Ecto neural progenitor cell (in vitro differentiated cells): ENCODE data around the gene LMAN1L.

ENCODE experiments used
- DNase-seq: peaks from one replicate; pipeline ENCODE4 v3.0.0-alpha.2; 2018; ENCODE audit warnings: low spot score

The LMAN1L gene

DNA sequence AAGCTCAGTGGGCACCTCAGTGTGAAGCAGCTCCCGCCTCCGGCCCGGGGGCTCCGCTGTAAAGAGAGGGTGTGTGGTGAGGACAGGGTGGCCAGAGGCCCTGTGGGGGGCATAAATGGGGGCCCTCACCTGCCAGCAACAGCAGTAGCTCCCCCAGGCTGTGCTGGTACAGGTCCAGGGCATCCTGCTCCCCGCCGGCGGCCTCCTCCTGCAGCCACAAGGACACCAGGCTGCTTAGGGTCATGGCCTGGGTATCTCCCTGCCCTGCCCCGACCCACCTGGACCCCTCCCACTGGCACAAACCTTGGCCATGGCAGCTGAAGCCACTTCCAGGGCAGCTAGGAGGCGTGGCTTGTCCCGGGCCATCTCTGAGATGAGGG is 25.5 kb downstream of the LMAN1L start:
- DNase-seq: no peak

DNA sequence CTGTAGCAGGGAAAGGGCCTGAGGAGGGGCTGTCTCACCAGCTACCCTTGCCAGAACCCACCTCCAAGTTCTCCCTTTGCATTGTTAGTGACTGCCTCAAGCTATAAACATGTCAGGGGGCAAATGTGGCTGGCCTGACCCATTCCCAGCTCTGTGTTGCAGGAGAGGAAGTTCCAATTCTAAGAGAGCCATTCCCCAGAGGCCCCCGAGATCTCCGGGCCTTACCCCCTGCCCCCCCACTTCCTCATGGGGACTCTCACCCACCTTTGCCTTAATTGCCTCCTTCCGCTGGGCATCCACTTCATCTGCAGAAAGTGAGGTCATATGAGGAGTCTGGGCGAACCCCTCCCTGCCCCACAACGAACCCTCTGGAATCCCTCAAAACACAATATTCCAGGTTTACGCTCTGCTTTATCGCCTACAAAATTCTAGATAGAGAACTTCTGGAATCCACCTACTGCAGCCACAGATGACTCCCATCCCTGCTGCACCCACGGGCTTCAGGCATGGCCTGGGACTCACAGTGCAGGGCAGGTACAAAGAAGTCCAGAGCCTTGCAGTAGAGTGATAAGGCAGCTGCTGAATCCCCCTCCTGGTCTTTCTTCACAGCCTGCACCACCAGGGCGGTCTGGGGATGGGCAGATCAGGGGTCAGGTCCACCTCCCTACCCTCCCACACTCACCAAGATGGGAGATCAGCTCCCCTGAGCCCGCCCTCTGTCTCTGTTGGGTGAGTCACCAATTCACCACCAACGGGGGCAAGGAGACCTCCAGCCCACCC is 26.3 kb downstream of the LMAN1L start:
- no peak for DNase-seq

DNA sequence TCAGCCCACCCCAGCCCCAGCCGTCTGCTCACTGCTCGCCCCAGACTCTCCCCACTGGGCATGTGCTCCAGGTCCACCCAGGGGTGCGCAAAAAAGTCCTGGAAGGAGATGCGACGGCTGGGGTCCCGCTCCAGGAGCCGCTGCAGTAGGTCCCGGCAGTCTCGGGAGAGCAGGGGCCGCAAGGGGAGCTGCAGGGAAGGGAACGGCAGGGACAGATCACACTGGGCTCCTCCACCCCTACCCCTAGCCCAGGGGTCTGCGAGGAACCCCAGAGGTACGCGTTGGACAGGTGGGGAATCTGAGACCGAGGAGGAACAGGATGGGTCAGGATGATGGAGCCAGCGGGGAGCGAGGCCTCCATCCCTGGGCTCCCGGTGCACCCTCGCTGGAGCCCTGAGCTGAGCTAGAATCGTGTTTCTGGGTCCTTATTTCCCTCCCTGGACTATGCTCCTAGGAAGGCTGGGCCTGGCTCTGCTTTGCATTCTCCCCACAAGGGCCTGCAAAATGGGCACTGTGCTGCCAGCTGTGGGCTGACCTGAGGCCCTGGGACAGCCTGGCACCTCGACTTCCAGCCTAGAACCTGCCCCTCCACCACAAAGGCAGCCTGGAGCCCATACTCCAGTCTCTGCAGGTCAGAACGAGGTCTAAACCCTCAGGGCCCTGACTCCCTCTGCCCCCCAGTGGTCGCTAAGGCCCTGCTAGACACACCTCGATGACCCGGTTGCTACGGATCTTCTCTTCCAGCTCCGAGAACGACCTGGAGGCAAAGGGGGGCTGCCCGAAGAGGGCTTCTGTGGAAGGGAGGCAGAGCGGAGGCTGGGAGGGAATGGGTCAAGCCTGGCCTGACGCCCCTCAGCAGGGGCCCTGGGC is 27.1 kb downstream of the LMAN1L start:
- DNase-seq: no peak

DNA sequence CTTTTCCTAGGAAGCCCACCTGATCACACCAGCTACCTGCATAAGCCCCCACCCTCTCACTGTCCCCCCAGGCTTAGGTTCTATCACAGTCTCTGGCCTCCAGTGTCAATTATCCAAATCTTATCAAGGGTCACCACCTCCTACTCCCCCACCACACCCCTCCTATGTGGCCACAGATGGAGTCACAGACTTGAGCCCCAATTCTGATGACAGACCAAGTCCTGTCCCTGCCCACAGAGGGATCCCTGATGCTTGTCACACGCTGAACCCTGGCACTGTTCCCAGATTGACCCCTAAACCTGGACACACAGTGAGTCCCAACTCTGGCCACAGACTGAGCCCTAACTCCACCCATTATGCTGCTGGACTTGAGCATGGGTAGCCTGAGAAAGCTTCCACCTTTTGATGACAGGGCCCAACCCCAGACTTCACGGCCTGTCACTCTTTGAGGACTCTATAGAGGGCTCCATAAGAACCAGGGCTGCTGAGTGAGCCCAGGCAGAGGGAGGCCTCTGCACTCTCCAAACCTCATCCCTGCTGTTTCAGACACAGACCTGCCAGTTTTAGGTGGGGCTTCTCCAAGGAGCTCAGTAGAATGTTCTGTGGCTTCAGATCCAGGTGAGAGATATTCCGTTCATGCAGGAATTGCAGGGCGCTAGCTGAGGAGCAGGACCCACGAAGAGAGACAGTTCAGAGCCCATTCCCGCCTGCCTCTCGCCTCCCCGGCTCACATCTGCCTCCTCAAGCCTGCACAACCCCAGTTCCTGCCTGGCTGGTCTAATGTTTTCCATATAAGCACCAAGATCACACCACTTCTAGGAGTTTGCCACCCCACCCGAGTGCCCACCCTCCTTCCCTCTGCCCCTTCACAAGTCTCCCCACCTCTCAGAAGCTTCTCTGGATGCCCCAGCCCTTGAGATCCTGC is 28.5 kb downstream of the LMAN1L start:
- no peak for DNase-seq

DNA sequence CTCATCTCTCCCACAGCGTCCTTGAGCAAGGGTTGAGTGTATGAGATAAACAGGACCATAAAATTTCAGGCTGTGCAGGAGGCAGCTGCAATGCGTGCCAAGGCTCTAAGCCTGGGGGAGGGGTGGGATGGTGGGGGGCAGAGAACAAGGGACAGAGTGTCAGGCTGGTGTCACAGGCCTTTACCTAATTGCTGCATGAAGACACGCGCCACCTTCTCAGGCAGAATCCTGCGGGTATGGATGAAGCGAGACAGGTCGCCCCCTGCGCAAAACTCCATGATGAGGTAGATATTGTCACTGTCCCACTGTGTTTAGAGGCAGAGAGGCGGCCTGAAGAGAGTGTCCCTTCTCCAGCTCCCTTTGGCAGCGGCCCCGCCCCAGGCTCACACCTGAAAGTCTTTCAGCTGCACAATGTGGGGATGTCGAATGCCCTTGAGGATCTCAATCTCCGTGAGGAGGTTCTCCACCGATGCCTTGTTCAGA is 29.3 kb downstream of the LMAN1L start:
- no peak for DNase-seq

DNA sequence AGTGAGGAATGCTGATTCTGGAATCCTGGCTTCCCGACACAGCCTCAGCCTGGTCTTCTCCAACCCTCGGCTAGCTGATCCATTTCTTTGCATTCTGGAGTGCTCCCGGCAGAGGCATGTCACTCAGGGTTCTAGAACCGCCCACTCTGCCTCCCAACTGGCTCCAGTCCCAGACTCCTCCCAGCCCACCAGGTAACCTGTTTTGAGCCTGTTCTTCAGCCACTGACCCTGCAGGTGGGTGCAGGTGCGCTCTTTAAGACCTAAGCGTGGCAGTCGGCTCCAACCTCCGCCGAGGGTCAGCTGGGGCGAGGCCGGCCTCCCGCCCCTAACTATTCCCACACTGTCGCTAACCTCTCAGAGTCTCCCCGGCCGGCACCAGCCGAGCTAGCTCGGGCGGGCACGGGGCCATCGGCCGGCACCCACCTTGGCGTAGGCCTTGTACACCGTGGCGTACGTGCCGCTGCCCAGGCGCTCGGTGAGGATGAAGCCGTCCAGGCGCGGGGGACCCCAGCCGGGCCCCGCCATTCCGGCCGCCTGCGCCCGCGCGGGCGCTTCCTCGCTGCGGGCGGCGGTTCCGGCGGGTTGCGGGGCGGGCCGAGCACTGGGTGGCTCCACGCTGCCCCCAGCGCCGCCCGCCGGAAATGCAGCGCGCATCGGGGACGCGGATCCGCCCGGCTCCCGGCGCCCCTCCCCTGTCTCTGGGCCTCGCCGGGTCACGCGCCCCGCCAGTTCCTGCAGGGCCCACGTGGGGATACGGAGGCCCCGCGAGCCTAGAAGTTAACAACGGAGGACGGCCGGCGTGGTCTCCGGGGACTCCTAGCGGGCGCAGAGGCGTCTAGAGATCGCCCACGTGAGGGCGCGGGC is 30.2 kb downstream of the LMAN1L start, which contains the start of gene ULK3:
TSS of gene ULK3 (minus strand) at position 576 of the 864 bp plus-strand sequence. CDS start at position 525, 51 bp downstream.
- DNase-seq: peak; percentile 94

DNA sequence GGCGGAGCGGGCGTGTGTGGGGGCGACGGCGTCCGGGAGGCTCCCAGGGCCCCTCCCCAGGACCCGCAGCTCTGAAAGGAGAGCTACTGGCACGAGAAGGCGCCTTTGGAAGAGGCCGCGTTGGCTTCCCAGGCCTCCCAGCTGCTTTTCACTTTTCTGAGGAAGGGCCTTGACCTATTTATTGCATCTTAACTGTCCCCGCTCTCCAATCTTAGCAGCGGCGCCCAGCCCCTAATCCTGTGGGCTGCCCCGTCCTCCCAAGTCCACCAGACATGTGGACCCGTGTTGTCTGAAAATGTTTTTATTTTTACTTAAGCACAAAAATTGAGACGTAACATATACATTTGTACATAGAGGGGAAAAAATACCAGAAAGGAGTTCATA is 30.8 kb downstream of the LMAN1L start:
- DNase-seq: no peak

DNA sequence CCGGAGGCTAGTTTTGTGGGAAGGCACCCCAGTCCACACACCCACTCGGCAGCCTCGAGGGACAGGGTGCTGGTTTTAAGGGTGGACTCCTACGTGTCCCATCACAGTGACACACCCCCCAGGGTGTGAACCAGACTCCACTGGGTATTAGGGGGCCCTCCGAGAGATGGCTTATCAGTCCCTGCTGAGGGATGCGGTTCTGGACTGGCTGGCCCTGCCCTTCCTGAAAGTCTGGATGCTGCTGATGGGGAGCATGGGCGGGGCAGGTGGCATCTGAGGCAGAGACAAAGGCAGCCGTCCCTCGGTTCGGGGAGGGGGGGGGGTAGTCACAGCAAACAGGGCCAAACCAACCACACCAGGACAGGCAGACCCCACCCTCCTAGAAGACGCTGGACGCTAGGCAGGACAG is 31.3 kb downstream of the LMAN1L start:
- no peak for DNase-seq

DNA sequence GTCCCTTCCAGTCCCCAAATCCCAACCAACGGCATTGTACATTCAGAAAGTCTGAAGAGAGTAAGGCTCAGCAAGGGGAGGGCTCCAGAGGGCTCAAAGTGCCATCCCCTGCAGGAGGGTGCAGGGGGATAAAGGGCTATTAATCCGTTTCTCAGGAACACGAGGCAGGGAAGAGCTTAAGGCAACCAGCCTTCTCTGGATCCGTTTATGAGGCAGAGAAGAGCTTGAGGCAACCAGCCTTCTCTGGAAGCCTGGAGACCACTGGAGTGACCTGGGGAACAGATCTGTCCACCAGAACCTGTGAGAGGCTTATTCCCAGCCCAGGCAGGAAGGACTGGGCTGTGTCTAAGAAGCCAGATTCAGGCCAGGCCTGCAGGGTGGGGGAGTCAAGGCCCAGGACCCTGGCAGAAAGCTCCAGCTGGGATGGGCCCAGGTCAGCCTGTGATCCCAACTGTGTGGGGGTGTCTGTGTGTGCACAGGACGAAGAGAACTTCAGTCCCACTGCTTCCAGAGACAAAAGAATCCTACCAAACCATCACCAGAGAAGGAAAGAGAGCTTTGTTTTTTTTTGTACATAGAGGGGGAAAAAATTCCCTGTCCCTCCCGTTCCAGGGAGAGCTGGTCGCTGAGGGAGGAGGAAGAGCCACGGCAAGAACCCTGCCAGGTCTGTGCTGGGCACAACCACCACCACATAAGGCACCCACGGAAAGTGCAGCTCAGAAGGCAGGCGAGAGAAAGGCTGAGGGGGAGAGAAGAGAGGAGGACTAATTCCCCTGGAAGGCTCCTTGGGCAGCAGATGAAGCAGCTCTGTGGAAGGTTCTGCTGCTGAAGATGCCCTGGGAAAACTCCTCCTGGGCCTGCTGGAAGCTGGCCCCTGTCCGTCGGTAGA is 31.9 kb downstream of the LMAN1L start:
- no peak for DNase-seq

DNA sequence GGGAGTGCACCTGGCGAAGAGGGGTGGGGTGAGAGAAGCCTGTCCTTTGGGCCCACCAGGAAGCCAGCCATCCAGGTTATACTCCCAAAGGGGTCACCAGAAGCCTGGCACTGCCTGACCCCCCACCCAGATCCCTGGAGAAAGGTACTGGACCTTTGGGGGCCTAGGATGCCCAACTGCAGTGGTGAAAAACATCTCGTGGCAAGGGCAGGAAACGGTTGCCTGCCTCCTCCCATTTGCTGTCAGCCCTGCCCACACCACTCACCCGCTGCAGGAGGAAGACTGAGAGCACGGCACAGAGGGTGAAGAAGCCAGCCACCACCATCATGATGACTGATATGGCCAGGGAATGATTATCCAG is 32.6 kb downstream of the LMAN1L start:
- DNase-seq: no peak

DNA sequence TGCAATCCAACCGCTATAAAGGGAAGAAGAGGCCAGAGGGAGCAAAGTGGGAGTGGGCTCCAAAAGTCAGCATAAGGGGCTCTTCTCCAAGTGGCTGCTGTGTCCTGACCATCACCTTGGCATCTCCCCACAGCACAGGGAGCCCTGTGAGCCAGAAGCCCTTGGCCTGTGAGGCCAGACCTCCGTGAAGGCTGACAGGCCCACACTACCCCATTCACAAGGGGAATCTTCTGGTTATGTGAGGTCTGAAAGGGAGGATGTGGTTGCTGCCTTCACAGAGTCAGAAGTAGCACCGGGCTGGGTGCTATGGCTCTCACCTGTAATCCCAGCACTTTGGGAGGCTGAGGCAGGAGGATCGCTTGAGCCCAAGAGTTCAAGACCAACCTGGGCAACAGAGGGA is 32.9 kb downstream of the LMAN1L start:
- no peak for DNase-seq

DNA sequence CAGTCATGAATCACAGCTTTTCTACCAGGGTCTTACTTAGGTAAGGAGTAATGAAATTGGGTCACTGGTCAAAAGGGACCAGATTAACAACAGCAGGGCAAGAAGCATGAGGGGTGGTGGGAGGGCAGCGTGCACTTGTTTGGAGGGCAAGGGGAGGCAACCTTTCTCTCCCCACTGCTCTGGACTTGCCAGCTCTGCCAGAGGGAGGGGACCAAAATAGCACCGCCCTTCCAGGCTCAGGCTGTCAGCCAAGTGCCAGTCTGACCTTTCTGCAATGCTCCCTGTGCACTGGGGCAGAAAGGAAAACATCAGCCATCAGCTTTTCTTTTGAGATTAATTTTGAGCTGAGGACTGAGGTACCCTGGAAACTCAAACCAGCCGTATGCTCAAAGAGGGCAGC is 34.8 kb downstream of the LMAN1L start:
- DNase-seq: no peak

DNA sequence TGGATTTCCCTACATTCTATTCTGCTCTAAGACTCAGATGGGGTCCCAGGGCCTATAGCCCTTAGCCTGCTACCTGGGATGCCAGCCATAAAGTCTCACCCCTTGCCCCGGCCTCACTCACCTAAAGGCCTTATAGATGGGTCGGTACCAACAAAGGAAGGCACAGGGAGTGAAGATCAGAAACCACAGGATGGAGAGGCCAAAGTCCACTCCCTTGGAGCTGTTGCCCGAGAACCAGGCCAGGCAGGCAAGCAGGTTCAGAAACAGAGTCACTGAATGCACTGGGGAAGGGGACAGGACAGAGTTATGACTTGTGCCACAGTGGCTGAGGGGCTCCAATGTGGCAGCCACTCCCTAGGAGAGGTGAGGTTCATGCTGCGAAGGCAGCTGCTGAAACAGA is 37.8 kb downstream of the LMAN1L start:
- DNase-seq: no peak

DNA sequence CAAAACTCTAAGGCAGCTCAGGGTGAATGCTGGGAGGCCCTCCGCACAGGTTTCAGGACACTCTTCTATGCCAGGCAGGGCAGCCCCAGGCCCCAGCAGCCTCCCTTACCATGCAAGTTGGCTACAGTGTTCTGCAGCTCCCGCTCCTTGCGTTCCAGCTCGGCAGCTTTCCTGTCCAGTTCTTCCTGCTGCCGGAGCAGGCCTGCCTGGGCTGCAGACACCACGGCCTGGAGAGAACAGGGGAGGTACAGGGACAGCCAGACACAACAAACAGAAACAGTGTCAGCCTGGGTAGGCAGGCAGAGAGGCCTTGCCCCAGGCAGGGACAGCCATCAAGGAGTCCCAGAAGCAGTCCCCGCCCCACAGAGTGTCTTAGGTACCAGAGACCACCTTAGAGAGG is 39.3 kb downstream of the LMAN1L start:
- DNase-seq: no peak

DNA sequence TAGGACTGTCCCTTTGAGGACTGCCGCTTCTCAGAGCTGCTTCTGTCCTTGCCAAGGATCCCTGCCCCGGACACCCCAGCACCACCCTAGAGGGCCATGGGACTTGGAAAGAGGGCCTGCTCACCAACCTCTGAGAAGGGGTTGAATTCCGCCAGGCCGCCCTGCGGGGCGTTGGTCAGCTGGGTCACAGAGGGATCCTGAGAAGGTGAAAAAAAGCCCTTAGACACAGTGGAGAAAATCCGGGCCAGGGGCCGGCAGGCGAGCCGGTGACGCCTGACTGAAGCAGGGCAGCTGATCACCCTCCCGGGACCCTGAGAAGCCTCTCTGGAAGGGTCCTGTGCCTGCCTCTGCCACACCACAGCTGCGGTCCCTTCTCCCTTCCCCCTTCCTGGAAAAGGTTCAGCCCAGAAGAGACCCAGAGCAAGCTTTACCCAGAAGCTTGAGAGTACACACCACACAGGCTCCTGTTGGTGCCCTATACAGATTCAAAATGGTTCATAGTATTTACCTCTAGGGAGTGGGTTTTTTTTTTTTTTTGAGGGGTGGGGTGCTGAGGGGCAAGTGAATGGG is 41.9 kb downstream of the LMAN1L start:
- no peak for DNase-seq

DNA sequence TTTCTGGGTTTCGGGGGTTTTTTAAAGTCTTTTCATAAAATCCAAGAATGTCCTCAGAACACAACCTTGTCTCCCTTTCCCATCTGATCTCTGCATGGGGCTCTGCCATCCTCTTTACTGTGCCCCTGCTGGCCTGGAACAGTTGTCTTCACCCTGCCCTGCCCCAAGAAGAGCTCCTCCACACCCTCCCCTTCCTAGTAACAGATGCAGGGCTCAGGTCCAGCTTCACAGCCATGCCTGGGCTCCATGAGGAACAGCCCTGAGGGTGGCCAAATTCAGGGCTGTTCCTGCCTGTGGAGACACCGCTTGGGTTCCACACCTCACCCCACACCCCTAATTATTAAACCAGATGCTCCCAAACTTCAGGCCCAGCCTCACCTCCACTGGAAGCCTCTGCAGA is 43.2 kb downstream of the LMAN1L start:
- DNase-seq: no peak

DNA sequence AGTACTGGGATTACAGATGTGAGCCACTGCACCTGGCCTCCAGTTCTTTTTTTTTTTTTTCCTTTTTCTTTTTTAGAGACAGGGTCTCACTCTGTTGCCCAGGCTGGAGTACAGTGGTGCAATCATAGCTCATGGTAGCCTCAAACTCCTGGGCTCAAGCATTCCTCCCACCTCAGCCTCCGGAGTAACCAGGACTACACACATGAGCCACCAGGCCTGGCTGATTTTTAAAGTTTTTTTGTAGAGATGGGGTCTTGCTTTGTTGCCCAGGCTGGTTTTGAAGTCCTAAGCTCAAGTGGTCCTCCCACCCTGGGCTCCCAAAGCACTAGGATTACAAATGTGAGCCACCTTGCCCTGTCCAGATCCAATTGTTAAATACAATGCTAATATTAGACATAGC is 43.9 kb downstream of the LMAN1L start:
- DNase-seq: no peak

DNA sequence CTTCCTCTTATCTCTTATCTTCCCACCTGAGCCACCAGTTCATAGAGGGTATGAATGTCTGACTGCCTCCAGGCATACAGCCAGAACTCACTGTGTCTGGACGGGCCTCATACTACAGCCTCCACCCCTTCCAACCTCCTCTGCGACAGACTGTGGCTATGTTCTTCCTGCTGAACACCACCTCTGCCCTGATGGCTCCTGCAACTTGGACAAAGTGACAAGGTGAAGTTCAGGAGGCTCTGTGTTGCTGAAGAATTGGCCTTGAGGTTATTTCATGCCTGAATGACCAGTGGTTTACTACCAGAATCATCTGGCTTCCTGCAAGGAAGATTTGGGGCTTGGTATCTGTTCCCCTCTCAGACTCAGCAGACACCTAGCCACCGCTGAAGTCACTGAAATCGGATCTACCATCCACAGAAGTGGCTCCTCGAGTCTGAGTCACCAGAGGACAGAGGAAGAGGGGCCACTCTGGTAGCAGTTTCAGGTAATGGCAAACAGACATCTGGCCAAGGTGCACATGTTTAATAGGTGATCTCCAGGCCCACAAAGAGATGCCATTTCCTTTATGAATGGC is 44.5 kb downstream of the LMAN1L start:
- DNase-seq: no peak

DNA sequence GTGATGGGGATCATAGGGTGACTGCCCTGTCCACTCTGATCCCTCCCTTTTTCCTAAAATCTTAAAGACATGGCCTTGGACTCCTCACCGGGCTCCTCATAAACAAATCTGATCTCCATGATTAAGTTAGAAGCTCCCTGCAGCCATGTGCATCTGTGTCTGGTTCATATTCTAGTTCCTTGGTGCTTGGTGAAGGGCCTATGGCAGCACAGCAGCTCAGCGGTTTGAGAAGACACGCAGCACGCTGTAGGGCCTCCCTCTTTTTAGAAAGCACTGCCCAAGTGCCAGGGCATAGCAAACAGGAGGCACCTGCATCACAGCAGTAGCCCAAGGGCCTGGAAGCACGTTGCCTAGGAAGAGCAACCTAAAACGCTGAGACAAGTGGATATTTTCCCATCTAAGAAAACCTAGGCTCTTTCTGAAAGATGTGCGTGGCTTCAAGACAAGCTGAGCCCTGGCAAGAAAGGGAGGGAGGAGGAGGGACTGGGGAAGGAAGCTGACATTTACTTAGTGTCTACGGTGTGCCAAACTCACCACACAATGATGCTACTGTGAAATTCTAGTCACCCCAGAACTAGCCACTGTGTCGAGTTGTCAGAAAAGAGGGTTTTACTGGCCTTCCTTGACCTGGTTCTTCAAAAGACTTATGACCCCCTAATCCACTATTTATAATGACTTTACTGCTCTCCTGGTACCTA is 45.2 kb downstream of the LMAN1L start:
- DNase-seq: no peak
